Neuronal stem cell (in vitro differentiated cells): ENCODE results near the gene CTRB2.
A peak's percentile ranks its signal among the peaks of the same experiment; 100 is the strongest.

Experiments
- DNase-seq: peaks from one replicate; pipeline ENCODE4 v3.0.0-alpha.2; 2013; ENCODE audit warnings: low spot score
- H2AFZ ChIP-seq: one replicate; pipeline ENCODE4 v1.6.1; 2013; ENCODE audit warnings: mild to moderate bottlenecking, low read length, inconsistent platforms
- H2AK5ac ChIP-seq: 2 replicates; pipeline ENCODE4 v1.6.1; 2013; ENCODE audit warnings: low read depth, mild to moderate bottlenecking, inconsistent platforms, low read length, moderate library complexity, mixed read lengths
- H2BK120ac ChIP-seq: 2 replicates; pipeline ENCODE4 v1.6.1; 2013; ENCODE audit warnings: low read depth, mild to moderate bottlenecking, inconsistent platforms, low read length, moderate library complexity, mixed read lengths
- H2BK12ac ChIP-seq: one replicate; pipeline ENCODE4 v1.6.1; 2013; ENCODE audit warnings: low read length, inconsistent platforms
- H2BK15ac ChIP-seq: 2 replicates; pipeline ENCODE4 v1.6.1; 2013; ENCODE audit warnings: mild to moderate bottlenecking, low read length, inconsistent platforms, mixed read lengths
- H2BK5ac ChIP-seq: one replicate; pipeline ENCODE4 v1.6.1; 2013; ENCODE audit warnings: inconsistent platforms, mild to moderate bottlenecking, low read length, moderate library complexity
- H3K14ac ChIP-seq: one replicate; pipeline ENCODE4 v1.6.1; 2013; ENCODE audit warnings: low read length, inconsistent platforms
- H3K18ac ChIP-seq: 2 replicates; pipeline ENCODE4 v1.6.1; 2013; ENCODE audit warnings: low read length, inconsistent platforms
- H3K23ac ChIP-seq: 2 replicates; pipeline ENCODE4 v1.6.1; 2013; ENCODE audit warnings: low read depth, mild to moderate bottlenecking, mixed read lengths, low read length, inconsistent platforms; ENCODE audit not compliant: poor library complexity
- H3K27ac ChIP-seq: replicated peaks from 3 replicates; pipeline ENCODE4 v1.5.1; 2013; ENCODE audit warnings: low read length, inconsistent platforms
- H3K27me3 ChIP-seq, 3 experiments: 2 replicates each; pipeline ENCODE4 v1.6.1; 2013; ENCODE audit warnings: low read length in 3 of 3, mild to moderate bottlenecking in 2 of 3, inconsistent platforms in 1 of 3, low read depth in 1 of 3, mixed read lengths in 1 of 3, moderate library complexity in 1 of 3; ENCODE audit not compliant: control insufficient read depth in 3 of 3, insufficient read depth in 3 of 3
- H3K36me3 ChIP-seq, 2 donors: replicated peaks in 1 of 2; 2 replicates each; pipeline ENCODE4 v1.6.1; 2013; ENCODE audit warnings: low read length in 2 of 2; ENCODE audit not compliant: control insufficient read depth in 2 of 2, insufficient read depth in 2 of 2
- H3K4ac ChIP-seq: 2 replicates; pipeline ENCODE4 v1.6.1; 2013; ENCODE audit warnings: inconsistent platforms, mild to moderate bottlenecking, low read length, moderate library complexity
- H3K4me1 ChIP-seq, 2 donors: 1 replicate in 1 of 2; 2 replicates in 1 of 2; pipeline ENCODE4 v1.6.1; 2013; ENCODE audit warnings: low read length in 2 of 2, low read depth in 1 of 2; ENCODE audit not compliant: control insufficient read depth in 2 of 2, insufficient read depth in 1 of 2
- H3K4me2 ChIP-seq: one replicate; pipeline ENCODE4 v1.6.1; 2013; ENCODE audit warnings: mild to moderate bottlenecking, low read length, inconsistent platforms; ENCODE audit not compliant: insufficient read depth, poor library complexity, severe bottlenecking
- H3K4me3 ChIP-seq, 2 donors: 2 replicates each; pipeline ENCODE4 v1.5.1; 2013; ENCODE audit warnings: low read length in 2 of 2, mild to moderate bottlenecking in 2 of 2, inconsistent platforms in 1 of 2, moderate library complexity in 1 of 2
- H3K79me1 ChIP-seq: one replicate; pipeline ENCODE4 v1.6.1; 2013; ENCODE audit warnings: low read depth, mild to moderate bottlenecking, inconsistent platforms, low read length, moderate library complexity
- H3K9ac ChIP-seq: one replicate; pipeline ENCODE4 v1.6.1; 2013; ENCODE audit warnings: mild to moderate bottlenecking, low read depth, low read length, inconsistent platforms; ENCODE audit not compliant: poor library complexity
- H3K9me3 ChIP-seq, 2 donors: replicated peaks in 1 of 2; 2 replicates each; pipeline versions ENCODE3 to v1.6.1; 2013; ENCODE audit warnings: low read length in 2 of 2, mild to moderate bottlenecking in 2 of 2, inconsistent platforms in 1 of 2, low read depth in 1 of 2, mixed read lengths in 1 of 2, moderate library complexity in 1 of 2; ENCODE audit not compliant: control insufficient read depth in 2 of 2, insufficient read depth in 1 of 2
- H4K8ac ChIP-seq: one replicate; pipeline ENCODE4 v1.6.1; 2013; ENCODE audit warnings: low read depth, mild to moderate bottlenecking, inconsistent platforms, low read length, moderate library complexity
- H4K91ac ChIP-seq: one replicate; pipeline ENCODE4 v1.6.1; 2013; ENCODE audit warnings: low read length, low read depth, mild to moderate bottlenecking, inconsistent platforms; ENCODE audit not compliant: poor library complexity
- WGBS, 2 donors: extraction: QIAGEN DNeasy Blood & Tissue Kit; methylation state at CpG; one replicate each; pipeline ENCODE4 v1.1.7; 2013; ENCODE audit warnings: missing lambda C conversion rate in 2 of 2, mixed read lengths in 1 of 2; ENCODE audit not compliant: insufficient read length in 2 of 2, insufficient replicate concordance in 1 of 2; ENCODE audit errors: extremely low coverage in 2 of 2; 5-methylcytosine and 5-hydroxymethylcytosine counted together

Gene CTRB2

DNA sequence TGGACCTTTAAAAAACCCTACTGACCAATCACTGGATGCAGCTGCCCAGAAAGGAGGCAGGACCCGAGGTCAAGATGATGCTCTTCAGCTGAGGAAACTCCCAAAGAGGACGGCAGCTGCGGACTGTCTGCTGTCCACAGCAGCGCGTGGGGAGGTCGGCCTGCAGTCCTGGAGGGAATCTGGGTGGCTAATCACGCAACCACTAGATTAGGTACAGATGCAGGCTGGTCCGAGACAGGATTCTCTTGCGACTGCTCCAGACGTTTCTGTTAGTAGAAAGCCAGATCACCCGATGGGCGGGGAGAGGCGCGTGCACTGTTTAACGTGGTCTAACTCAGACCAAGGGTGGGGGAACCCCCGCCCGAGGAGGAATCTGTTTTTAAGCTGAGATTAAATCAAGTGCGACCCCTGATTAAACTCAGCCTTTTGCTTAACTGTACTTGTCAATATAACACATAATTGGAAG is 8.8 kb downstream of the CTRB2 start:
- peak overlapping the region; percentile 16 for H3K23ac ChIP-seq
- no peak overlapping the region for H3K4ac ChIP-seq
- no peak overlapping the region for H3K4me2 ChIP-seq
- H3K18ac ChIP-seq = peak overlapping the region; percentile 7
- H3K9me3 ChIP-seq = peaks cover 0 to 3% of the 10 kb centered on the region in 2 donors
- no peaks in the 10 kb centered on the region for H3K79me1 ChIP-seq
- H2BK120ac ChIP-seq = no peak overlapping the region
- H3K4me3 ChIP-seq = no peak overlapping the region
- H3K27ac ChIP-seq = no peak overlapping the region
- no peak overlapping the region for H2BK5ac ChIP-seq
- H2BK12ac ChIP-seq = no peak overlapping the region
- DNase-seq = no peak
- H2AFZ ChIP-seq = peak overlapping the region; percentile 65
- no peak overlapping the region for H2AK5ac ChIP-seq
- H3K14ac ChIP-seq = no peak overlapping the region
- WGBS, 2 donors = no CpG with 5 or more reads among the region's 18 CpGs
- no peaks in the 10 kb centered on the region for H3K4me1 ChIP-seq
- peaks cover 0 to 2% (median 0%) of the 10 kb centered on the region in 3 experiments for H3K27me3 ChIP-seq
- no peak overlapping the region for H4K91ac ChIP-seq
- H3K9ac ChIP-seq = no peak overlapping the region
- no peaks in the 10 kb centered on the region for H3K36me3 ChIP-seq
- H2BK15ac ChIP-seq = no peak overlapping the region
- no peak overlapping the region for H4K8ac ChIP-seq

- Histone ChIP-seq H2AFZ (peak overlapping the region; percentile 65), H3K4me3 (no peak overlapping the region), H2BK120ac (no peak overlapping the region), H2BK15ac (no peak overlapping the region), H4K91ac (no peak overlapping the region), H3K36me3 (no peaks in the 10 kb centered on the region), H2BK12ac (no peak overlapping the region), H3K18ac (no peak overlapping the region), H2AK5ac (no peak overlapping the region), H2BK5ac (no peak overlapping the region), H3K14ac (no peak overlapping the region), H3K23ac (no peak overlapping the region), H3K27me3 (peaks cover 0 to 2% (median 0%) of the 10 kb centered on the region in 3 experiments), H3K9ac (no peak overlapping the region), H4K8ac (no peak overlapping the region), H3K4ac (no peak overlapping the region), H3K27ac (no peak overlapping the region), H3K79me1 (no peaks in the 10 kb centered on the region), H3K4me2 (no peak overlapping the region), H3K4me1 (no peaks in the 10 kb centered on the region), H3K9me3 (peaks cover 0 to 3% of the 10 kb centered on the region in 2 donors)
- DNase-seq = no peak
- no CpG with 5 or more reads among the region's 14 CpGs for WGBS, 2 donors
Observed at GRCh38 chr16:75197522-75198134, 9.3 kb downstream of the CTRB2 start.

- Histone ChIP-seq H2AFZ (no peak overlapping the region), H3K79me1 (no peaks in the 10 kb centered on the region), H2BK5ac (no peak overlapping the region), H2BK15ac (no peak overlapping the region), H3K18ac (no peak overlapping the region), H3K14ac (no peak overlapping the region), H3K4ac (no peak overlapping the region), H3K36me3 (no peaks in the 10 kb centered on the region), H4K8ac (no peak overlapping the region), H3K9me3 (peaks cover 0 to 3% of the 10 kb centered on the region in 2 donors), H2BK120ac (no peak overlapping the region), H3K23ac (no peak overlapping the region), H4K91ac (no peak overlapping the region), H2AK5ac (no peak overlapping the region), H3K27me3 (peaks cover 0 to 6% (median 0%) of the 10 kb centered on the region in 3 experiments), H3K9ac (no peak overlapping the region), H3K4me3 (no peak overlapping the region), H3K27ac (no peak overlapping the region), H3K4me1 (no peaks in the 10 kb centered on the region), H3K4me2 (no peak overlapping the region), H2BK12ac (no peak overlapping the region)
- no peak for DNase-seq
- WGBS, 2 donors = no CpG with 5 or more reads among the region's 9 CpGs
Observed at GRCh38 chr16:75196836-75197235, 10.1 kb downstream of the CTRB2 start.

GRCh38 chr16:75195811-75196790 is 10.9 kb downstream of the CTRB2 start:
- no peak overlapping the region for H2BK12ac ChIP-seq
- WGBS, 2 donors = no CpG with 5 or more reads among the region's 24 CpGs
- no peak for DNase-seq
- H2BK5ac ChIP-seq = no peak overlapping the region
- H4K8ac ChIP-seq = no peak overlapping the region
- H3K4ac ChIP-seq = no peak overlapping the region
- H3K14ac ChIP-seq = no peak overlapping the region
- H2BK15ac ChIP-seq = peak overlapping the region; percentile 20
- H3K27me3 ChIP-seq = peaks cover 0 to 6% (median 0%) of the 10 kb centered on the region in 3 experiments
- no peaks in the 10 kb centered on the region for H3K79me1 ChIP-seq
- H3K18ac ChIP-seq = no peak overlapping the region
- H4K91ac ChIP-seq = no peak overlapping the region
- no peak overlapping the region for H3K9ac ChIP-seq
- no peak overlapping the region for H3K4me2 ChIP-seq
- no peak overlapping the region for H2AFZ ChIP-seq
- no peak overlapping the region for H3K4me3 ChIP-seq
- no peaks in the 10 kb centered on the region for H3K36me3 ChIP-seq
- H3K23ac ChIP-seq = no peak overlapping the region
- H3K9me3 ChIP-seq = peaks cover 0 to 3% of the 10 kb centered on the region in 2 donors
- H3K4me1 ChIP-seq = no peaks in the 10 kb centered on the region
- no peak overlapping the region for H3K27ac ChIP-seq
- no peak overlapping the region for H2BK120ac ChIP-seq
- H2AK5ac ChIP-seq = no peak overlapping the region
